Mesenchymal stem cell (in vitro differentiated cells and primary cell): ENCODE measurements around the gene TRPM8.

Experiments used
- DNase-seq: peaks from one replicate; pipeline ENCODE4 v3.0.0-alpha.2; 2013
- H2AFZ ChIP-seq: one replicate; pipeline ENCODE4 v1.6.1; 2013; ENCODE audit warnings: low read depth, mild to moderate bottlenecking, control low read depth, inconsistent platforms, low read length, moderate library complexity
- H2AK5ac ChIP-seq: 2 replicates; pipeline ENCODE4 v1.6.1; 2013; ENCODE audit warnings: low read length, moderate library complexity, mild to moderate bottlenecking, inconsistent platforms; ENCODE audit not compliant: severe bottlenecking
- H2BK120ac ChIP-seq: one replicate; pipeline ENCODE4 v1.6.1; 2013; ENCODE audit warnings: low read depth, mild to moderate bottlenecking, inconsistent platforms, low read length, moderate library complexity
- H2BK12ac ChIP-seq, 2 experiments: one replicate each; pipeline ENCODE4 v1.6.1; 2013; ENCODE audit warnings: inconsistent platforms in 2 of 2, low read length in 2 of 2, mild to moderate bottlenecking in 2 of 2, moderate library complexity in 2 of 2, control low read depth in 1 of 2
- H2BK15ac ChIP-seq: one replicate; pipeline ENCODE4 v1.6.1; 2013; ENCODE audit warnings: mild to moderate bottlenecking, low read depth, inconsistent platforms; ENCODE audit not compliant: poor library complexity, severe bottlenecking
- H2BK5ac ChIP-seq: 2 replicates; pipeline ENCODE4 v1.6.1; 2013; ENCODE audit warnings: low read depth, mild to moderate bottlenecking, low read length, control low read depth, inconsistent platforms; ENCODE audit not compliant: poor library complexity, severe bottlenecking
- H3K14ac ChIP-seq, 2 experiments: one replicate each; pipeline ENCODE4 v1.6.1; 2013; ENCODE audit warnings: inconsistent platforms in 2 of 2, low read length in 2 of 2, control low read depth in 1 of 2, mild to moderate bottlenecking in 1 of 2, moderate library complexity in 1 of 2
- H3K18ac ChIP-seq, 2 experiments: one replicate each; pipeline ENCODE4 v1.6.1; 2013; ENCODE audit warnings: inconsistent platforms in 2 of 2, low read length in 2 of 2, control low read depth in 1 of 2, low read depth in 1 of 2, mild to moderate bottlenecking in 1 of 2
- H3K23ac ChIP-seq, 2 experiments: one replicate each; pipeline ENCODE4 v1.6.1; 2013; ENCODE audit warnings: inconsistent platforms in 2 of 2, low read length in 2 of 2, mild to moderate bottlenecking in 2 of 2, moderate library complexity in 2 of 2, control low read depth in 1 of 2
- H3K27ac ChIP-seq: 2 replicates; pipeline ENCODE4 v1.5.1; 2013; ENCODE audit warnings: mild to moderate bottlenecking, moderate library complexity, low read length, control low read depth, inconsistent platforms; ENCODE audit not compliant: poor library complexity, severe bottlenecking
- H3K27me3 ChIP-seq, 2 experiments: 2 replicates each; pipeline versions ENCODE4 v1.6.1 to v1.7.0; 2013; ENCODE audit warnings: low read length in 2 of 2, mild to moderate bottlenecking in 2 of 2, moderate library complexity in 2 of 2, control low read depth in 1 of 2, inconsistent platforms in 1 of 2; ENCODE audit not compliant: control insufficient read depth in 1 of 2, insufficient read depth in 1 of 2
- H3K36me3 ChIP-seq, 2 experiments: 2 replicates each; pipeline versions ENCODE4 v1.6.1 to v1.7.0; 2013; ENCODE audit warnings: low read length in 2 of 2, control low read depth in 1 of 2, inconsistent platforms in 1 of 2, low read depth in 1 of 2, mild to moderate bottlenecking in 1 of 2; ENCODE audit not compliant: insufficient read depth in 2 of 2, control insufficient read depth in 1 of 2
- H3K4ac ChIP-seq, 2 experiments: one replicate each; pipeline ENCODE4 v1.6.1; 2013; ENCODE audit warnings: inconsistent platforms in 2 of 2, low read length in 2 of 2, mild to moderate bottlenecking in 2 of 2, moderate library complexity in 2 of 2, control low read depth in 1 of 2, low read depth in 1 of 2
- H3K4me1 ChIP-seq: 2 replicates; pipeline ENCODE4 v1.6.1; 2013; ENCODE audit warnings: low read depth, low read length, control low read depth; ENCODE audit not compliant: control insufficient read depth, insufficient read depth
- H3K4me2 ChIP-seq: 2 replicates; pipeline ENCODE4 v1.6.1; 2013; ENCODE audit warnings: low read length, mild to moderate bottlenecking, inconsistent platforms; ENCODE audit not compliant: poor library complexity, severe bottlenecking
- H3K4me3 ChIP-seq, 2 experiments: 2 replicates each; pipeline versions ENCODE4 v1.5.1 to v1.7.0; 2013; ENCODE audit warnings: low read length in 2 of 2, mild to moderate bottlenecking in 2 of 2, control low read depth in 1 of 2, low read depth in 1 of 2; ENCODE audit not compliant: insufficient read depth in 1 of 2
- H3K79me1 ChIP-seq: replicated peaks from 2 replicates; pipeline ENCODE4 v1.6.1; 2013; ENCODE audit warnings: mild to moderate bottlenecking, control low read depth, low read length, inconsistent platforms; ENCODE audit not compliant: poor library complexity, severe bottlenecking
- H3K9ac ChIP-seq: 2 replicates; pipeline ENCODE4 v1.7.0; 2013; ENCODE audit warnings: mild to moderate bottlenecking, low read length, moderate library complexity
- H3K9me3 ChIP-seq: 2 replicates; pipeline ENCODE4 v1.7.0; 2013; ENCODE audit warnings: mild to moderate bottlenecking, low read length; ENCODE audit not compliant: control insufficient read depth
- H4K8ac ChIP-seq: one replicate; pipeline ENCODE4 v1.6.1; 2013; ENCODE audit warnings: inconsistent platforms, mild to moderate bottlenecking, low read length, moderate library complexity
- H4K91ac ChIP-seq: one replicate; pipeline ENCODE4 v1.6.1; 2013; ENCODE audit warnings: mild to moderate bottlenecking, low read length, inconsistent platforms
- WGBS: methylation state at CpG from one replicate; pipeline ENCODE4 v1.1.7; 2013; ENCODE audit warnings: mixed read lengths; 5-methylcytosine and 5-hydroxymethylcytosine counted together

The TRPM8 gene

GRCh38 chr2:233934524-233934923 is 17.4 kb downstream of the TRPM8 start:
- Histone ChIP-seq H2BK5ac (no peak overlapping the region), H3K4me1 (no peaks in the 10 kb centered on the region), H2BK120ac (no peak overlapping the region), H4K91ac (no peak overlapping the region), H3K4ac (no peak overlapping the region), H3K27ac (no peak overlapping the region), H3K36me3 (no peaks in the 10 kb centered on the region), H2BK12ac (no peak overlapping the region), H3K79me1 (no peaks in the 10 kb centered on the region), H3K4me2 (no peak overlapping the region), H3K23ac (no peak overlapping the region), H3K4me3 (no peak overlapping the region), H2AFZ (no peak overlapping the region), H3K14ac (no peak overlapping the region), H3K27me3 (peaks cover 22 to 69% of the 10 kb centered on the region in 2 experiments), H3K18ac (no peak overlapping the region), H3K9me3 (no peaks in the 10 kb centered on the region), H2BK15ac (no peak overlapping the region), H3K9ac (no peak overlapping the region), H4K8ac (no peak overlapping the region), H2AK5ac (no peak overlapping the region)
- DNase-seq = no peak
- no CpG with 5 or more reads among the region's 1 CpG for WGBS

DNA sequence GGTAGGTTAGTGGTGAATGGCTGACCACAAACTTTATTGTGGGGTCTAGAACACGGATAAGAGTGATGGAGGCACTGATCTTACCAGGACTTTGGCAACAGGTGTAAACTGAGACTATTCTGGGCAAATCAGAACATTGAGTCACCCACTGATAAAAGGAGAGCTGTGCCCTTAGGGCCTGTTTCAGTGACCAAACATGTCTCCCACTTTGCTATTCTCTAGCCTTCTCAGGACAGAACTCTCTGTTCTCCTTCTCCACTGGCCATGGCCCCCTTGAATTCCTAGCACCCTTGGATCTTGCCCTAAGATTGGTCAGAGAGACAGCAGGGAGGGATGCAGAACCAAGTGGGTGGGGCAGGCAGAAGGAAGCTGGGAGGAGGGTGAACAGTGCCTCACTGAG is 18.3 kb downstream of the TRPM8 start:
- H2BK12ac ChIP-seq = no peak overlapping the region
- no peaks in the 10 kb centered on the region for H3K4me1 ChIP-seq
- H2AK5ac ChIP-seq = no peak overlapping the region
- no peak overlapping the region for H2AFZ ChIP-seq
- H3K27ac ChIP-seq = no peak overlapping the region
- no peak overlapping the region for H2BK120ac ChIP-seq
- no peak overlapping the region for H2BK5ac ChIP-seq
- no peaks in the 10 kb centered on the region for H3K36me3 ChIP-seq
- H3K4ac ChIP-seq = no peak overlapping the region
- H3K14ac ChIP-seq = no peak overlapping the region
- no peak overlapping the region for H3K4me3 ChIP-seq
- H4K91ac ChIP-seq = no peak overlapping the region
- no peak overlapping the region for H3K23ac ChIP-seq
- no peak overlapping the region for H3K18ac ChIP-seq
- no peaks in the 10 kb centered on the region for H3K9me3 ChIP-seq
- DNase-seq = no peak
- peaks cover 22 to 72% of the 10 kb centered on the region in 2 experiments for H3K27me3 ChIP-seq
- WGBS = no CpG with 5 or more reads among the region's 1 CpG
- no peaks in the 10 kb centered on the region for H3K79me1 ChIP-seq
- H2BK15ac ChIP-seq = no peak overlapping the region
- H4K8ac ChIP-seq = no peak overlapping the region
- H3K4me2 ChIP-seq = no peak overlapping the region
- no peak overlapping the region for H3K9ac ChIP-seq

DNA sequence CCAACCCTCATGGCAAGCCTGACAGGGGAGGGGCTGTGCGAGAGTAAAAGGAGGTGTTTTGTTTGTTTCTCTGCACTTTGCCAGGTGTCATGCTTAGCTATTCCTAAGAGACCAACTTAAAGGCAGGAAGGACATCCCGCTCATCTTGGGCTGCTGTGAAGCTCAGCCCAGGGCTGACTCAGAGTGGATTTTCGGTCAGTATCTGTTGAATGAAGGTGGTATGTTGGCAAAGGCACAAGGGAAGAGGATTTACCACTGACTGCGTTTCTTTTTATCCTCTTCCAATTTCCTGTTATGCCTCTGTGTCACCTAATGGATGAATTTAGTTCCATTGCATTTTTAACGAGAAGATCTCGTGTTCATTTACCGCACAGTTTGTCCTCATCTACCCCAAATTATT is 18.9 kb downstream of the TRPM8 start:
- H2BK120ac ChIP-seq = no peak overlapping the region
- H4K91ac ChIP-seq = no peak overlapping the region
- H2BK12ac ChIP-seq = no peak overlapping the region
- H3K9me3 ChIP-seq = no peaks in the 10 kb centered on the region
- no peak overlapping the region for H2BK5ac ChIP-seq
- no peak overlapping the region for H2BK15ac ChIP-seq
- H3K4me1 ChIP-seq = no peaks in the 10 kb centered on the region
- no peak overlapping the region for H3K4me2 ChIP-seq
- H3K27ac ChIP-seq = no peak overlapping the region
- DNase-seq = no peak
- 85% methylated on average over 7 of the region's 7 CpGs for WGBS
- H3K18ac ChIP-seq = no peak overlapping the region
- no peak overlapping the region for H3K4ac ChIP-seq
- H3K36me3 ChIP-seq = no peaks in the 10 kb centered on the region
- H3K4me3 ChIP-seq = no peak overlapping the region
- no peak overlapping the region for H3K14ac ChIP-seq
- H3K23ac ChIP-seq = no peak overlapping the region
- H2AFZ ChIP-seq = no peak overlapping the region
- no peaks in the 10 kb centered on the region for H3K79me1 ChIP-seq
- H3K27me3 ChIP-seq = peaks cover 22 to 67% of the 10 kb centered on the region in 2 experiments
- H4K8ac ChIP-seq = no peak overlapping the region
- no peak overlapping the region for H2AK5ac ChIP-seq
- no peak overlapping the region for H3K9ac ChIP-seq

GRCh38 chr2:233938676-233939370 is 21.6 kb downstream of the TRPM8 start:
- 74% methylated on average over 35 of the region's 36 CpGs for WGBS
- Histone ChIP-seq H3K18ac (no peak overlapping the region), H3K27ac (no peak overlapping the region), H3K4me3 (peak overlapping the region in 1 of 2 experiments; percentile 63), H3K4me1 (no peaks in the 10 kb centered on the region), H2BK15ac (no peak overlapping the region), H3K9ac (no peak overlapping the region), H3K14ac (no peak overlapping the region), H4K8ac (no peak overlapping the region), H2AFZ (no peak overlapping the region), H4K91ac (no peak overlapping the region), H3K23ac (no peak overlapping the region), H2BK12ac (no peak overlapping the region), H3K4me2 (no peak overlapping the region), H3K79me1 (no peaks in the 10 kb centered on the region), H2BK5ac (no peak overlapping the region), H3K9me3 (peaks cover 6% of the 10 kb centered on the region), H3K36me3 (no peaks in the 10 kb centered on the region), H3K4ac (no peak overlapping the region), H3K27me3 (peaks cover 12 to 43% of the 10 kb centered on the region in 2 experiments), H2BK120ac (no peak overlapping the region), H2AK5ac (no peak overlapping the region)
- no peak for DNase-seq
